HepG2 (cell line): ENCODE results near the gene RABL6. TPM values are rescaled to one million over a fixed set of nuclear protein-coding genes. Genes with fewer than 3 reads are reported as not detected.

Experiments
- ARNTL ChIP-seq: sonication (generic); formaldehyde crosslinking; IDR thresholded peaks from 2 replicates; pipeline ENCODE4 v1.4.0; 2020; ENCODE audit warnings: mild to moderate bottlenecking, missing genetic modification reagents
- GRHL1 ChIP-seq: sonication (generic); formaldehyde crosslinking; conservative IDR thresholded peaks from 2 replicates; pipeline ENCODE4 v1.8.0; 2022; ENCODE audit warnings: missing genetic modification reagents
- IRX3 ChIP-seq: sonication (generic); formaldehyde crosslinking; IDR thresholded peaks from 2 replicates; pipeline ENCODE4 v1.8.1; 2023; ENCODE audit warnings: mild to moderate bottlenecking, low read depth, missing genetic modification reagents, borderline replicate concordance
- KDM3A ChIP-seq: IDR thresholded peaks from 2 replicates; pipeline ENCODE4 v1.6.1; 2018; ENCODE audit warnings: low read depth, missing compliant biosample characterization
- NR2F2 ChIP-seq: IDR thresholded peaks from 2 replicates; pipeline ENCODE4 v1.6.1; 2012; ENCODE audit warnings: low read depth, inconsistent platforms, borderline replicate concordance
- ONECUT2 ChIP-seq: sonication (generic); formaldehyde crosslinking; IDR thresholded peaks from 2 replicates; pipeline ENCODE4 v1.4.0; 2020; ENCODE audit warnings: missing genetic modification reagents
- PATZ1 ChIP-seq: sonication (generic); formaldehyde crosslinking; IDR thresholded peaks from 2 replicates; pipeline ENCODE4 v1.4.0; 2020; ENCODE audit warnings: missing genetic modification reagents
- PHF21A ChIP-seq: sonication (generic); formaldehyde crosslinking; IDR thresholded peaks from 2 replicates; pipeline ENCODE4 v1.5.0; 2020; ENCODE audit warnings: mild to moderate bottlenecking, missing genetic modification reagents
- ZBTB10 ChIP-seq: sonication (generic); formaldehyde crosslinking; IDR thresholded peaks from 2 replicates; pipeline ENCODE4 v1.4.0; 2020; ENCODE audit warnings: missing genetic modification reagents, borderline replicate concordance
- ZNF235 ChIP-seq: sonication (generic); formaldehyde crosslinking; IDR thresholded peaks from 2 replicates; pipeline ENCODE4 v1.8.1; 2023; ENCODE audit warnings: mild to moderate bottlenecking, missing genetic modification reagents, borderline replicate concordance
- ZNF256 ChIP-seq: sonication (generic); formaldehyde crosslinking; conservative IDR thresholded peaks from 2 replicates; pipeline ENCODE4 v1.4.0; 2020; ENCODE audit warnings: missing genetic modification reagents
- ZNF547 ChIP-seq: sonication (generic); formaldehyde crosslinking; IDR thresholded peaks from 2 replicates; pipeline ENCODE4 v1.5.1; 2020; ENCODE audit warnings: mild to moderate bottlenecking, missing genetic modification reagents
- ZNF563 ChIP-seq: sonication (generic); formaldehyde crosslinking; IDR thresholded peaks from 2 replicates; pipeline ENCODE4 v1.8.0; 2022; ENCODE audit warnings: mild to moderate bottlenecking, moderate library complexity, missing genetic modification reagents
- ZNF740 ChIP-seq: sonication (generic); formaldehyde crosslinking; IDR thresholded peaks from 2 replicates; pipeline ENCODE4 v1.4.0; 2020; ENCODE audit warnings: missing genetic modification reagents
- ZNF800 ChIP-seq: sonication (generic); formaldehyde crosslinking; IDR thresholded peaks from 2 replicates; pipeline ENCODE4 v1.4.0; 2020; ENCODE audit warnings: missing genetic modification reagents
- polyA plus RNA-seq, 8 experiments: library from polyadenylated mRNA; depleted of rRNA in 3 of 8; stranded (reverse) in 7 of 8; unstranded in 1 of 8; fragments of >200 nt; fragmentation: Illumina TruSeq in 4 of 8; extraction: Trizol in 4 of 8; gene quantifications; 2 replicates each; pipeline versions ENCODE4 v1.2.1 to v1.2.3, GENCODE V29; 2011 to 2016; ENCODE audit warnings: low read depth in 4 of 8, missing spikeins in 1 of 8, mixed read lengths in 1 of 8; ENCODE audit not compliant: insufficient read depth in 1 of 8
- total RNA-seq, 5 experiments: library from RNA; depleted of rRNA; stranded (reverse); fragments of >200 nt; fragmentation: Illumina TruSeq; extraction: Trizol; gene quantifications; 2 replicates each; pipeline ENCODE4 v1.2.3, GENCODE V29; 2016; ENCODE audit warnings: low read depth in 1 of 5

Gene RABL6
- total and polyA plus RNA-seq, 2 of the 13 experiments (the other 11 are each of a cell fraction or from before 2014, with no cell fraction given): 81.5 to 125 TPM

GRCh38 chr9:136764301-136764891 lies 43.4 kb upstream of the RABL6 start, which contains the start of gene LCN15 (continued):
- TF ChIP-seq ZNF235 (no peak), ZNF256 (CRISPR knock-in tag) (no peak), NR2F2 (no peak), PATZ1 (CRISPR knock-in tag) (peak; percentile 30; the same call in 1 of the 2 replicates), IRX3 (CRISPR knock-in tag) (no peak), ZNF800 (CRISPR knock-in tag) (no peak), ARNTL (CRISPR knock-in tag) (no peak), ONECUT2 (CRISPR knock-in tag) (no peak), KDM3A (CRISPR knock-in tag) (no peak), ZBTB10 (CRISPR knock-in tag) (no peak), ZNF740 (CRISPR knock-in tag) (no peak), GRHL1 (CRISPR knock-in tag) (no peak), ZNF547 (CRISPR knock-in tag) (0 out of 2 replicates have a peak, but pooled peaks have one; percentile 27), ZNF563 (no peak), PHF21A (CRISPR knock-in tag) (0 out of 2 replicates have a peak, but pooled peaks have one; percentile 4)
